DOHH2 (cell line): Measurements from ENCODE around the gene SLC38A5.
A peak's percentile ranks its signal among the peaks of the same experiment; 100 is the strongest.

ENCODE experiments used
- H3F3A ChIP-seq: fragments of 200-600 bp; sonication (generic), shearing (Covaris generic); 2 replicates; pipeline ENCODE4 v1.6.0; 2016; ENCODE audit warnings: antibody characterized with exemption, mild to moderate bottlenecking; ENCODE audit not compliant: control insufficient read depth, insufficient read depth
- H3K27ac ChIP-seq: fragments of 200-600 bp; sonication (generic); 2 replicates; pipeline ENCODE4 v1.5.1; 2014; ENCODE audit warnings: low read depth, mild to moderate bottlenecking, low read length, moderate library complexity
- H3K27me3 ChIP-seq: fragments of 200-600 bp; sonication (generic); 2 replicates; pipeline ENCODE4 v1.6.1; 2014; ENCODE audit warnings: mild to moderate bottlenecking, low read length, mixed read lengths; ENCODE audit not compliant: control insufficient read depth
- H3K36me3 ChIP-seq: fragments of 200-600 bp; sonication (generic); 2 replicates; pipeline ENCODE4 v1.6.1; 2014; ENCODE audit warnings: mild to moderate bottlenecking, low read length, moderate library complexity, mixed read lengths; ENCODE audit not compliant: control insufficient read depth
- H3K4me1 ChIP-seq: fragments of 200-600 bp; sonication (generic); 2 replicates; pipeline ENCODE4 v1.6.1; 2014; ENCODE audit warnings: mild to moderate bottlenecking, low read length, mixed read lengths; ENCODE audit not compliant: control insufficient read depth
- H3K4me2 ChIP-seq: fragments of 200-600 bp; sonication (generic); 2 replicates; pipeline ENCODE4 v1.6.0; 2014; ENCODE audit warnings: mild to moderate bottlenecking, low read length, moderate library complexity
- H3K4me3 ChIP-seq: fragments of 200-600 bp; sonication (generic); 2 replicates; pipeline ENCODE4 v1.5.1; 2014; ENCODE audit warnings: mild to moderate bottlenecking, low read length, mixed read lengths
- H3K79me2 ChIP-seq: fragments of 200-600 bp; sonication (generic); 2 replicates; pipeline ENCODE4 v1.6.1; 2014; ENCODE audit warnings: mild to moderate bottlenecking, low read length, mixed read lengths; ENCODE audit not compliant: control insufficient read depth
- H3K9me2 ChIP-seq: fragments of 200-600 bp; sonication (generic); replicated peaks from 2 replicates; pipeline ENCODE4 v1.6.1; 2014; ENCODE audit warnings: mild to moderate bottlenecking, low read length, mixed read lengths; ENCODE audit not compliant: control insufficient read depth
- H3K9me3 ChIP-seq: fragments of 200-600 bp; sonication (generic); 2 replicates; pipeline ENCODE4 v1.6.1; 2014; ENCODE audit warnings: antibody characterized with exemption, low read length, mixed read lengths; ENCODE audit not compliant: control insufficient read depth, insufficient read depth
- H4K20me1 ChIP-seq: fragments of 200-600 bp; sonication (generic); 2 replicates; pipeline ENCODE4 v1.6.0; 2014; ENCODE audit warnings: low read depth, mild to moderate bottlenecking, antibody characterized with exemption, low read length, moderate library complexity; ENCODE audit not compliant: control insufficient read depth, insufficient read depth
- EZH2phosphoT487 ChIP-seq: fragments of 200-600 bp; sonication (generic); IDR thresholded peaks from 2 replicates; pipeline ENCODE4 v1.6.1; 2017; ENCODE audit warnings: borderline replicate concordance, mild to moderate bottlenecking, antibody characterized with exemption, low read length, moderate library complexity, mixed read lengths
- TF ChIP-seq, protein P1 (sequence below): fragments of 200-600 bp; sonication (generic); IDR thresholded peaks from one replicate; pipeline ENCODE4 v1.5.1; 2014; ENCODE audit warnings: antibody characterized with exemption, mild to moderate bottlenecking, low read depth, low read length; ENCODE audit not compliant: poor library complexity, severe bottlenecking

Gene SLC38A5

DNA sequence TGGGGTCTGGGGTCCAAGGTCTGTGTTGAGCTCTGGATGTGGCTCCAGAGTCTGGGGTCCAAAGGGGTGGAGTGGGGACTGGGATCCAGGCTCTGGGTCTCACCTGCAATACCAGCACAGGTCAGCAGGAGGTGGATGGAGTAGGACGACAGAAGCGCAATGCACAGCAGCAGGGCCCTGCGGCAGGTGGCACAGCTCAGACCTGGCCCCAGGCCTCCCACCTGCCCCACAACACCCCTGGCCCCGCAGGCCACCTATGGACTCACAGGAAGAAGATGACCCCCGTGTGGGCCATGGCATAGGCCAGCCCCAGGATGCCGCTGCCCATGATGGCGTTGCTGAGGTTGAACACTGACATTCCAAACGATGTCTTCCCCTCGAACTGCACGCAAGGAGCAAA, 3.4 kb downstream of the SLC38A5 start:
- no peaks in the 10 kb centered on the region for H3K9me3 ChIP-seq
- H3F3A ChIP-seq: no peaks in the 10 kb centered on the region
- H3K27me3 ChIP-seq: no peaks in the 10 kb centered on the region
- peaks cover 20% of the 10 kb centered on the region for H3K4me1 ChIP-seq
- H3K9me2 ChIP-seq: no peaks in the 10 kb centered on the region
- peak overlapping the region; percentile 84; the same call in 1 of the 2 replicates for H3K4me2 ChIP-seq
- peaks cover 42% of the 10 kb centered on the region for H3K36me3 ChIP-seq
- no peak overlapping the region for H3K27ac ChIP-seq
- H3K79me2 ChIP-seq: peaks cover 47% of the 10 kb centered on the region
- H3K4me3 ChIP-seq: peak overlapping the region; percentile 92; the same call in 1 of the 2 replicates
- TF ChIP-seq, protein P1, sequence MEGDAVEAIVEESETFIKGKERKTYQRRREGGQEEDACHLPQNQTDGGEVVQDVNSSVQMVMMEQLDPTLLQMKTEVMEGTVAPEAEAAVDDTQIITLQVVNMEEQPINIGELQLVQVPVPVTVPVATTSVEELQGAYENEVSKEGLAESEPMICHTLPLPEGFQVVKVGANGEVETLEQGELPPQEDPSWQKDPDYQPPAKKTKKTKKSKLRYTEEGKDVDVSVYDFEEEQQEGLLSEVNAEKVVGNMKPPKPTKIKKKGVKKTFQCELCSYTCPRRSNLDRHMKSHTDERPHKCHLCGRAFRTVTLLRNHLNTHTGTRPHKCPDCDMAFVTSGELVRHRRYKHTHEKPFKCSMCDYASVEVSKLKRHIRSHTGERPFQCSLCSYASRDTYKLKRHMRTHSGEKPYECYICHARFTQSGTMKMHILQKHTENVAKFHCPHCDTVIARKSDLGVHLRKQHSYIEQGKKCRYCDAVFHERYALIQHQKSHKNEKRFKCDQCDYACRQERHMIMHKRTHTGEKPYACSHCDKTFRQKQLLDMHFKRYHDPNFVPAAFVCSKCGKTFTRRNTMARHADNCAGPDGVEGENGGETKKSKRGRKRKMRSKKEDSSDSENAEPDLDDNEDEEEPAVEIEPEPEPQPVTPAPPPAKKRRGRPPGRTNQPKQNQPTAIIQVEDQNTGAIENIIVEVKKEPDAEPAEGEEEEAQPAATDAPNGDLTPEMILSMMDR: peak; percentile 40
- no peak for TF ChIP-seq EZH2phosphoT487
- H4K20me1 ChIP-seq: no peaks in the 10 kb centered on the region

DNA sequence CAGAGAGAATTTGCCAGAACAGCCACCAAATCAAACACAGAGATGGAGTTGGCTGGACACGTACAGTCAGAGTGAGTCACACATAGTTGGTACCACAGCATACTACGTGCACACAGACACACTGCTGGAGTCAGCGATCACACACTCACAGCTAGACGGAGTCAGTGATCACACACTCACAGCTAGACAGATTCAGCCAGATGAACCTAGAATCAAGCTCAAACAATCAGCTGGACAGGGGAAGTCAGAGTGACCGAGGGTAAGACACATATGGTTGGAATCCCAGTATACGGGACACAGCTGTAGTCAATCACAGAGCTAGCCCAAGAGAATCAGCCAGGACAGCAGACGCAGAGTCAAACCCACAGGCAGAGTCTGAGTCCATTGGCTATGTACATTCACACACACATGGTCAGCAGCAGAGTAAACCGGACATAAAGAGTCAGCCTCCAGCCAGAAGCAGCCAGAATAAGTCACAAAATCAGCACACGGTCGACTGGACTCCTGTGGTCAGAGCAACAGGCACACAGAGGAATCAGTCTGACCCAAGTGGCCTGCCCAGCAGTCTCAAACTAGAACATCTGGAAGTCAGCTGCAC, 4.6 kb downstream of the SLC38A5 start:
- Histone ChIP-seq H3K9me2 (no peaks in the 10 kb centered on the region), H3K27ac (no peak overlapping the region), H3F3A (no peaks in the 10 kb centered on the region), H3K27me3 (no peaks in the 10 kb centered on the region), H3K36me3 (peaks cover 52% of the 10 kb centered on the region), H3K9me3 (no peaks in the 10 kb centered on the region), H3K4me1 (peaks cover 20% of the 10 kb centered on the region), H3K4me3 (no peak overlapping the region), H3K79me2 (peaks cover 47% of the 10 kb centered on the region), H4K20me1 (no peaks in the 10 kb centered on the region), H3K4me2 (peak overlapping the region; percentile 11; the same call in 1 of the 2 replicates)
- TF ChIP-seq, protein P1: no peak
- TF ChIP-seq EZH2phosphoT487: no peak

DNA sequence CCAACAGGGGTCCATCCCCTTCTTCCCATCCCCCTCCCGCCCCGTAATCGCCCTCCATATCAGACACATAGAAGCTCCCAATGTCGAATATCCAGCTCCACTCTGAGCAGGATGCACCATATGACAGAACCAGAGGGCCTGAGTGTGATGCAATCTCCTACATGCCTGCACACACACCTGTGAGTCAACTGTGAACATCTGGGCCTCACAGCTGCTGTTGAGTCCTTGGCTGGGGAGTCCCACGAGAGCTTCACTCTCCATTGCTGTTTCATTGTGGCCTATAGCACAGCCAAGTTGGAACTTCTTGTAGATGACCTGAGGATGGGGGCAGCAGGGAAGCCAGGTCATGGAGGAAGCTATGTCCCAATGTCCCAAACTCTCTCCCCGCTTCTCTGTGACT, 8.2 kb downstream of the SLC38A5 start:
- Histone ChIP-seq H3K4me2 (no peak overlapping the region), H3K36me3 (peaks cover 46% of the 10 kb centered on the region)

More for the DNA sequence above, 8.2 kb downstream of the SLC38A5 start:
- Histone ChIP-seq H3K79me2 (peaks cover 18% of the 10 kb centered on the region), H3K27me3 (no peaks in the 10 kb centered on the region), H3K27ac (no peak overlapping the region), H3F3A (no peaks in the 10 kb centered on the region), H3K9me2 (no peaks in the 10 kb centered on the region), H4K20me1 (no peaks in the 10 kb centered on the region), H3K4me3 (no peak overlapping the region), H3K9me3 (no peaks in the 10 kb centered on the region), H3K4me1 (peaks cover under 1% of the 10 kb centered on the region)
- TF ChIP-seq, protein P1: no peak
- TF ChIP-seq EZH2phosphoT487: no peak
